NB4 (cell line): ENCODE results near the gene OPCML.

Experiments used
- CTCF ChIP-seq: IDR thresholded peaks from one replicate; pipeline ENCODE4 v1.5.1; 2012; ENCODE audit warnings: low read depth, low read length
- MAX ChIP-seq: IDR thresholded peaks from 2 replicates; pipeline ENCODE4 v1.6.1; 2011; ENCODE audit warnings: low read depth, low read length
- MYC ChIP-seq: IDR thresholded peaks from 2 replicates; pipeline ENCODE4 v1.6.1; 2011; ENCODE audit warnings: low read depth, low read length
- POLR2A ChIP-seq: IDR thresholded peaks from 2 replicates; pipeline ENCODE4 v1.6.1; 2011; ENCODE audit warnings: mild to moderate bottlenecking; ENCODE audit not compliant: insufficient read length; ENCODE audit errors: extremely low read depth

GRCh38 chr11:133249065-133249464, 283.2 kb downstream of the OPCML start:
- TF ChIP-seq CTCF (no peak), POLR2A (no peak), MAX (no peak), MYC (no peak)
